K562 (cell line): ENCODE results near the gene DCDC2. TPM values are rescaled to one million over a fixed set of nuclear protein-coding genes. Genes with fewer than 3 reads are reported as not detected.

ENCODE experiments used
- ATAC-seq: fragments of 200-7000 bp; cut with Tn5 transposase; 3 replicates; pipeline ENCODE4 v1.9.1; 2020; ENCODE audit warnings: moderate library complexity
- BruUV-seq: library from RNA; stranded (reverse); fragments of 400-500 nt; replicated peaks from 2 replicates; lab custom pipeline; 2021; lab: Mats Ljungman, UMichigan
- CTCF ChIA-PET: fragments of 300-600 bp; formaldehyde crosslinking; extraction: SDS; loops from one replicate; lab custom pipeline; 2021; ENCODE audit warnings: low intra/inter-chr PET ratio; lab: Yijun Ruan, JAX
- POLR2A ChIA-PET: fragments of 300-600, 350-650 bp; sonication (Branson Sonifier 250); formaldehyde crosslinking; extraction: SDS; loops from one replicate; lab custom pipeline; 2021; ENCODE audit warnings: antibody characterized with exemption, inconsistent platforms; lab: Yijun Ruan, JAX
- DNase-seq, 4 experiments: peaks; one replicate each; pipeline versions ENCODE4 v3.0.0 to v3.0.0-alpha.2; 2011 to 2018; ENCODE audit warnings: low spot score in 3 of 4, mixed read lengths in 3 of 4; ENCODE audit errors: extremely low read depth in 1 of 4
- FAIRE-seq: peaks from 2 replicates; lab custom pipeline; 2011; peaks lifted over from hg19 to GRCh38; lab: Jason Lieb, UNC
- H2AFZ ChIP-seq: 2 replicates; pipeline ENCODE4 v1.6.0; 2011; ENCODE audit warnings: low read depth, low read length, control low read depth, inconsistent platforms
- H3K27ac ChIP-seq: fragments of 200-600 bp; 3 replicates; pipeline ENCODE4 v1.8.0; 2011; ENCODE audit warnings: low read depth, mild to moderate bottlenecking, control low read depth, inconsistent platforms, low read length, moderate library complexity, mixed read lengths; ENCODE audit errors: extremely low read depth
- H3K27me3 ChIP-seq, 2 experiments: fragments of 300-600 bp in 1 of 2; 2 replicates in 1 of 2; 3 replicates in 1 of 2; pipeline versions ENCODE4 v1.6.0 to v1.8.0; 2011; ENCODE audit warnings: inconsistent platforms in 2 of 2, low read length in 2 of 2, mild to moderate bottlenecking in 1 of 2, mixed read lengths in 1 of 2, moderate library complexity in 1 of 2; ENCODE audit not compliant: control insufficient read depth in 2 of 2, insufficient read depth in 2 of 2
- H3K36me3 ChIP-seq: fragments of 300-600 bp; 3 replicates; pipeline ENCODE4 v1.8.0; 2011; ENCODE audit warnings: mild to moderate bottlenecking, low read length, inconsistent platforms; ENCODE audit not compliant: control insufficient read depth, insufficient read depth
- H3K4me1 ChIP-seq, 2 experiments: fragments of 200-600 bp in 1 of 2; replicated peaks in 1 of 2; 2 replicates in 1 of 2; 3 replicates in 1 of 2; pipeline versions ENCODE4 v1.5.1 to v1.8.0; 2011; ENCODE audit warnings: inconsistent platforms in 2 of 2, low read length in 2 of 2, mild to moderate bottlenecking in 1 of 2, mixed read lengths in 1 of 2, moderate library complexity in 1 of 2; ENCODE audit not compliant: control insufficient read depth in 2 of 2, insufficient read depth in 2 of 2
- H3K4me2 ChIP-seq: 2 replicates; pipeline ENCODE4 v1.6.1; 2011; ENCODE audit warnings: low read length, control low read depth, inconsistent platforms, mixed read lengths; ENCODE audit not compliant: insufficient read depth
- H3K4me3 ChIP-seq: fragments of 200-600 bp; sonication (generic), shearing (Covaris generic); 2 replicates; pipeline ENCODE4 v1.5.1; 2016; ENCODE audit warnings: control low read depth, inconsistent platforms
- H3K79me2 ChIP-seq: fragments of 200-600 bp; 3 replicates; pipeline ENCODE4 v1.8.0; 2011; ENCODE audit warnings: low read length, inconsistent platforms; ENCODE audit not compliant: control insufficient read depth, insufficient read depth
- H3K9ac ChIP-seq, 2 experiments: 2 replicates each; pipeline versions ENCODE4 v1.6.0 to v1.6.1; 2011; ENCODE audit warnings: low read depth in 2 of 2, low read length in 2 of 2, control low read depth in 1 of 2, inconsistent platforms in 1 of 2, mild to moderate bottlenecking in 1 of 2, mixed read lengths in 1 of 2; ENCODE audit not compliant: insufficient read depth in 1 of 2
- H3K9me1 ChIP-seq: one replicate; pipeline ENCODE4 v1.6.0; 2011; ENCODE audit warnings: inconsistent platforms, mild to moderate bottlenecking, low read length, moderate library complexity; ENCODE audit not compliant: control insufficient read depth, insufficient read depth
- H3K9me3 ChIP-seq: replicated peaks from 2 replicates; pipeline ENCODE4 v1.5.1; 2011; ENCODE audit warnings: low read depth, low read length, inconsistent platforms; ENCODE audit not compliant: control insufficient read depth, insufficient read depth
- H4K20me1 ChIP-seq: replicated peaks from 2 replicates; pipeline ENCODE4 v1.6.1; 2011; ENCODE audit warnings: low read length, inconsistent platforms, mixed read lengths; ENCODE audit not compliant: control insufficient read depth, insufficient read depth
- DACH1 ChIP-seq: fragments of 450-650 bp; IDR thresholded peaks from 2 replicates; pipeline ENCODE4 v1.6.1; 2018; ENCODE audit not compliant: partially characterized antibody
- FOXK2 ChIP-seq, 2 experiments: fragments of 450-650 bp; IDR thresholded peaks in 1 of 2; conservative IDR thresholded peaks in 1 of 2; 2 replicates each; pipeline ENCODE4 v1.6.1; 2016; ENCODE audit warnings: low read depth in 2 of 2, mild to moderate bottlenecking in 1 of 2
- FOXP4 ChIP-seq: sonication (generic); formaldehyde crosslinking; IDR thresholded peaks from 2 replicates; pipeline ENCODE4 v1.8.0; 2022; ENCODE audit warnings: mild to moderate bottlenecking, missing genetic modification reagents, borderline replicate concordance
- PRPF4 ChIP-seq: fragments of 200-400 bp; formaldehyde crosslinking; IDR thresholded peaks from one replicate; pipeline ENCODE4 v1.6.1; 2017; ENCODE audit warnings: low read length, low read depth, mild to moderate bottlenecking; ENCODE audit not compliant: insufficient read depth, poor library complexity, severe bottlenecking
- PTRF ChIP-seq: fragments of 450-650 bp; IDR thresholded peaks from 2 replicates; pipeline ENCODE4 v1.6.1; 2016; ENCODE audit warnings: mild to moderate bottlenecking, missing genetic modification characterization, missing compliant biosample characterization
- STAT5A ChIP-seq: IDR thresholded peaks from 2 replicates; pipeline ENCODE4 v1.6.1; 2012; ENCODE audit warnings: low read length, inconsistent platforms, borderline replicate concordance
- ZNF507 ChIP-seq: conservative IDR thresholded peaks from 2 replicates; pipeline ENCODE4 v1.6.1; 2017; ENCODE audit warnings: missing genetic modification characterization, missing compliant biosample characterization
- WGBS: fragments of 100-300 bp; shearing (Covaris generic); methylation state at CpG from one replicate; pipeline ENCODE4 v1.1.6; 2016; ENCODE audit warnings: low coverage, mixed read lengths; ENCODE audit not compliant: insufficient coverage; ENCODE audit errors: missing lambda C conversion rate; 5-methylcytosine and 5-hydroxymethylcytosine counted together
- in situ Hi-C: fragments of 300-500 bp; cut with MboI; formaldehyde crosslinking; loops from 4 replicates; pipeline ENCODE4 v1.15.0; 2018; ENCODE audit warnings: inconsistent platforms, mixed read lengths
- intact Hi-C: fragments of 100-400 bp; cut with micrococcal nuclease; formaldehyde crosslinking; loops from 2 replicates; pipeline ENCODE4 v1.14.2; 2022
- polyA plus RNA-seq, 8 experiments: library from polyadenylated mRNA; depleted of rRNA in 4 of 8; stranded (reverse) in 5 of 8; unstranded in 3 of 8; fragments of >200 nt; fragmentation: Nextera tagmentation in 2 of 8; fragmentation: Illumina TruSeq in 1 of 8; extraction: Ambion mirVana in 2 of 8; extraction: Trizol in 1 of 8; gene quantifications; 2 replicates each; pipeline versions ENCODE4 v1.2.1 to v1.2.3, GENCODE V29; 2011 to 2014; ENCODE audit warnings: inconsistent platforms in 1 of 8, missing spikeins in 1 of 8
- total RNA-seq, 7 experiments: library from RNA; depleted of rRNA in 6 of 7; stranded (reverse); fragments of >200 nt in 6 of 7; fragmentation: Illumina TruSeq in 2 of 7; extraction: Trizol in 2 of 7; gene quantifications; 2 replicates each; pipeline versions ENCODE4 v1.2.1 to v1.2.3, GENCODE V29; 2011 to 2021; ENCODE audit warnings: low replicate concordance in 1 of 7

Gene DCDC2
- total and polyA plus RNA-seq, 9 of the 15 experiments (the other 6 are each of a cell fraction or from before 2014, with no cell fraction given): 0.04 TPM; not detected in 8

GRCh38 chr6:24245275-24245674 is 112.6 kb downstream of the DCDC2 start:
- WGBS: 0% methylated on average over 2 of the region's 2 CpGs
- no peak overlapping the region for H3K4me2 ChIP-seq
- H3K27ac ChIP-seq: no peak overlapping the region
- FAIRE-seq: no peak
- TF ChIP-seq STAT5A: no peak
- no peak for TF ChIP-seq PTRF (tag)
- TF ChIP-seq FOXK2 (conservative IDR thresholded peaks at IDR 0.05 in 1 of 2, IDR thresholded peaks at IDR 0.05 in 1 of 2; ENCODE audit: low read depth in 2 of 2): no peak
- TF ChIP-seq DACH1: no peak
- no peak for TF ChIP-seq ZNF507
- no peak for TF ChIP-seq FOXP4 (CRISPR knock-in tag)
- no peak for TF ChIP-seq PRPF4
- in situ Hi-C loops (no loop called here), intact Hi-C loops (no loop called here)
- H3K27me3 ChIP-seq: no peaks in the 10 kb centered on the region
- H4K20me1 ChIP-seq: no peaks in the 10 kb centered on the region
- H3K9me3 ChIP-seq: no peaks in the 10 kb centered on the region
- ChIA-PET CTCF (no interaction called here), POLR2A (interaction anchor here (0.8 kb wide), 1 partner anchor 13 kb away, joined by 3 read pairs; no protein-coding TSS in a partner anchor)
- H2AFZ ChIP-seq: no peak overlapping the region
- H3K79me2 ChIP-seq: no peaks in the 10 kb centered on the region
- DNase-seq: no peak
- no peaks in the 10 kb centered on the region for H3K9me1 ChIP-seq
- H3K36me3 ChIP-seq: no peaks in the 10 kb centered on the region
- no peak overlapping the region for H3K9ac ChIP-seq
- H3K4me1 ChIP-seq: no peaks in the 10 kb centered on the region
- BruUV-seq: no TSS peak
- H3K4me3 ChIP-seq: no peak overlapping the region
- ATAC-seq: no peak
